Measurements from ENCODE around the gene SH2D5.
"Not testable (repeated sequence)": the region's sequence is repeated elsewhere in the genome, so short reads cannot be mapped to it uniquely, and the experiment has no call there.

The SH2D5 gene

DNA sequence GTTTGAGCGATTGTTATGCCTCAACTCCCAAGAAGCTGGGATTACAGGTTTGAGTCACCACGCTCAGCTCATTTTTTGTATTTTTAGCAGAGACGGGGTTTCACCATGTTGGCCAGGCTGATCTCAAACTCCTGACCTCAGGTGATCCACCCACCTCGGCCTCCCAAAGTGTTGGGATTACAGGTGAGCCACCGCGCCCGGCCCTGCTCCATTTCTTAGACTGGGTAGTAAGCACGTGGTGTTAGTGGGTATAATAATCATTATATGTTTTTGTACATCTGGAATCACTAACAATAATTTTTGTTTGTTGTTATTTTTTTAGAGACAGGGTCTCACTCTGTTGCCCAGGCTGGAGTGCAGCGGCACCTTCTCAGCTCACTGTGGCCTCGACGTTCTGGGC lies 58.9 kb downstream of the SH2D5 start:
- WGBS, 2 experiments (ENCODE audit: insufficient coverage in 2 of 2): 95 to 96% methylated on average over 5 to 9 of the region's 11 CpGs
- not testable (repeated sequence) for H3K9me3 ChIP-seq (ENCODE audit: control insufficient read depth, low read length); H3K4me1 ChIP-seq (ENCODE audit: control insufficient read depth, insufficient read depth, low read length, poor library complexity, severe bottlenecking)

DNA sequence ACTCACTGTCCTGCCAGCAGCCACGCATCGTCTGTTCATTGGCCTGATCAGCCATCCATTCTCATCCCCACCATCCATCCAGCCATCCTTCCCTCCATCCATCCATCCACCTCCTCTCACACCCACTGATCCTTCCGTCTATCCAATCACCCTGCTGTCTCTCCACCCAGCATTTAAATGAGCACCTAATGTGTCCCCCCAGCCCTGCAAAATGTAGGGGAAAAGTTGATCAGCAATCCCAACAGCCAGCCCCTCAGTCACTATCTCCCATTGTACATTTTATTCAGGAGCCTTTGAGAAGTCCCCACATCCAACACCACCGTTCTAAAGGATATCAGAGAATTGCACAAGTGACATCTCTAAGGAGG lies 60.3 kb downstream of the SH2D5 start:
- H3K27ac ChIP-seq (ENCODE audit: low read depth, low read length, severe bottlenecking): no peak overlapping the region

More for the DNA sequence above, 58.9 kb downstream of the SH2D5 start:
- not testable (repeated sequence) for H3K36me3 ChIP-seq (ENCODE audit: control insufficient read depth, insufficient read depth, low read length); H3K4me3 ChIP-seq (ENCODE audit: extremely low read depth, insufficient read depth, low read length, poor library complexity, severe bottlenecking); H3K27ac ChIP-seq (ENCODE audit: low read depth, low read length, severe bottlenecking)

DNA sequence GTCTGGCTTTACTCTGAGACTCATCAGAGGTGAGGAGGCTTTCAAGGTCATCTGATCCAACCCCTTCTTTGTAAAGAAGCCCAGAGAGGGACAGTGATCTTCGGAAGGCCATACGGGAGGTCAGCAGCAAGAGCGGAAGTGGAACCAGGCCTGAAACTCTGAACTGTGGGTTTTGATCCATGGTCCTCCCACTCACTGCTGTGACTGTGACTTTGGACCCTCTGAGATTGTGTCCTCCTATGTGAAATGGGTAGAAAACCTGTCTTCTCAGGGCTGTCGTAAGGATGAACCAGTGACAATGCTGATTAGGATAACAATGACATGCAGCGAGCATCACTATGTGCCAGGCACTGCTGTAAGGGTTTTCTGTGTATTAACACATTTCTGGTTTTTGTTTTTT lies 61.6 kb downstream of the SH2D5 start:
- Histone ChIP-seq H3K4me1 (ENCODE audit: control insufficient read depth, insufficient read depth, low read length, poor library complexity, severe bottlenecking) (peaks cover 4% of the 10 kb centered on the region), H3K9me3 (ENCODE audit: control insufficient read depth, low read length) (no peaks in the 10 kb centered on the region), H3K4me3 (ENCODE audit: extremely low read depth, insufficient read depth, low read length, poor library complexity, severe bottlenecking) (no peak overlapping the region), H3K36me3 (ENCODE audit: control insufficient read depth, insufficient read depth, low read length) (no peaks in the 10 kb centered on the region), H3K27ac (ENCODE audit: low read depth, low read length, severe bottlenecking) (no peak overlapping the region)
- 94 to 96% methylated on average over 2 to 5 of the region's 5 CpGs for WGBS, 2 experiments (ENCODE audit: insufficient coverage in 2 of 2)

More for the DNA sequence above, 60.3 kb downstream of the SH2D5 start:
- Histone ChIP-seq H3K4me1 (ENCODE audit: control insufficient read depth, insufficient read depth, low read length, poor library complexity, severe bottlenecking) (no peaks in the 10 kb centered on the region), H3K4me3 (ENCODE audit: extremely low read depth, insufficient read depth, low read length, poor library complexity, severe bottlenecking) (no peak overlapping the region), H3K9me3 (ENCODE audit: control insufficient read depth, low read length) (no peaks in the 10 kb centered on the region), H3K36me3 (ENCODE audit: control insufficient read depth, insufficient read depth, low read length) (no peaks in the 10 kb centered on the region)
- 95 to 100% methylated on average over 4 of the region's 4 CpGs for WGBS, 2 experiments (ENCODE audit: insufficient coverage in 2 of 2)

All from mesodermal cell (in vitro differentiated cells).